ENCODE data around the gene TAS2R31. TPM values are rescaled to one million over a fixed set of nuclear protein-coding genes. Genes with fewer than 3 reads are reported as not detected.
A peak's percentile ranks its signal among the peaks of the same experiment; 100 is the strongest.
"Not testable (repeated sequence)": the region's sequence is repeated elsewhere in the genome, so short reads cannot be mapped to it uniquely, and the experiment has no call there.

Gene TAS2R31, protein sequence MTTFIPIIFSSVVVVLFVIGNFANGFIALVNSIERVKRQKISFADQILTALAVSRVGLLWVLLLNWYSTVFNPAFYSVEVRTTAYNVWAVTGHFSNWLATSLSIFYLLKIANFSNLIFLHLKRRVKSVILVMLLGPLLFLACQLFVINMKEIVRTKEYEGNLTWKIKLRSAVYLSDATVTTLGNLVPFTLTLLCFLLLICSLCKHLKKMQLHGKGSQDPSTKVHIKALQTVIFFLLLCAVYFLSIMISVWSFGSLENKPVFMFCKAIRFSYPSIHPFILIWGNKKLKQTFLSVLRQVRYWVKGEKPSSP
- 1 to 10 TPM; 2.1 to 8.0 TPM for total RNA-seq

DNA sequence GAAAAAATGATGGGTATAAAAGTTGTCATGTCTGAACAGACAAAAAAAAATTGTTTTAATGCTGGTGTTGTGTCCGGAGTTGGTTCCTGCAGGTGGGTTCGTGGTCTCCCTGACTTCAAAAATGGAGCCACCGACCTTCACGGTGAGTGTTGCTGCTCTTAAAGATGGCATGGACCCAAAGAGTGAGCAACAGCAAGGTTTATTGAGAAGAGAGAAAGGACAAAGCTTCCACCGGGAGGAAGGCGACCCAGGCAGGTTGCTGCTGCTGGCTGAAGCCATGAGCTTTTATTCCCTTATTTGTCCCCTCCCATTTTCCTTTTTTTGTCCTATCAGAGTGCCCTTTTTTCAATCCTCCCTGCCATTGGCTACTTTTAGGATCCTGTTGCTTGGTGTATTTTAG, at the start of gene TAS2R31:
TAS2R31 (minus strand) TSS at position 101 of the 400 bp plus-strand sequence; CDS start at position 29, 72 bp downstream.
- Mint-ChIP-seq H3K27ac (no peak within 1 kb of the TSS), H3K4me3 (no peak within 1 kb of the TSS), H3K36me3 (ENCODE audit: low read depth) (peaks cover 53% of the 10 kb centered on the region), H3K4me1 (no peaks in the 10 kb centered on the region), H3K9me3 (peaks cover 4% of the 10 kb centered on the region), H3K27me3 (no peaks in the 10 kb centered on the region)
- no peak for ATAC-seq (replicated peaks)

DNA sequence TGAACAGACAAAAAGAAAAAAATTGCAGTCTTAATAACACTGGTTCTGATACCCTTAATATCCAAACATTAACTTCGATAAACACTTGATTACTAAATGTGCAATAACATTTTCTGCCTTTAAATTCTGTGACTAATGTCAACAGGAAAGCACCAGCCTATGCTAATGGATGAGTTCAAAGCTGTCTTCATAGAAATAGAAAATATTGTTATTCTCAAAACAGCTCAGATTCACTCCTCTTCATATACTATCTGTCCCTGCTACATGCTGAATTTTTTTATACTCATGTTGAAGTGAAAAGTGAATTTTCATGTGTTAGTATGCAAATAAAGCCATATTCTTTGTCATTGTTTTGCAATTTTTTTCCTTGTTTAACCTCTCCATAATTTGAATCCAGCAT, 47.0 kb upstream of the TAS2R31 start:
- peak; percentile 60 for ATAC-seq (replicated peaks)
- Mint-ChIP-seq H3K9me3 (peaks cover 5% of the 10 kb centered on the region), H3K4me3 (no peak overlapping the region), H3K27ac (no peak overlapping the region), H3K36me3 (ENCODE audit: low read depth) (peaks cover 16% of the 10 kb centered on the region), H3K27me3 (no peaks in the 10 kb centered on the region), H3K4me1 (peaks cover 26% of the 10 kb centered on the region)

DNA sequence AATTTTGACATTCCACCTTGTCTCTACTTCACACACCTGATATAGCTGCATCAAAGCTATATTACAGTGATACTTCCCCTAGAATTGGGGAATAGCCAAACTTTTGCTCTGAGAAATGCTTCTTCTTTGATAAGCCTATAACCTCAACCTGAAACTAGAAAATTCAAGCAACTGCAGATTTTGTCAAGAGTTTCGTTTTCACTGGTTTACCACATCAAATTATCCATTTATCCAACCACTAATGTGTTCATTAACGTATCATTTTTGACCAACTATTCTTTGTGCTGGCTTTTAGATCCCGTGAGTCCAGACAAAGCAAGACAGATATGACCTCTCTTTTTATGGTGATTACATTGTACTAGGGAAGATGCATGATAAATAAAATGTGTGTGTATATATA, 44.4 kb upstream of the TAS2R31 start:
- Mint-ChIP-seq H3K4me1 (peaks cover 26% of the 10 kb centered on the region), H3K9me3 (no peaks in the 10 kb centered on the region), H3K36me3 (ENCODE audit: low read depth) (peaks cover 18% of the 10 kb centered on the region), H3K27me3 (no peaks in the 10 kb centered on the region), H3K4me3 (no peak overlapping the region), H3K27ac (no peak overlapping the region)
- peak; percentile 43 for ATAC-seq (replicated peaks)

DNA sequence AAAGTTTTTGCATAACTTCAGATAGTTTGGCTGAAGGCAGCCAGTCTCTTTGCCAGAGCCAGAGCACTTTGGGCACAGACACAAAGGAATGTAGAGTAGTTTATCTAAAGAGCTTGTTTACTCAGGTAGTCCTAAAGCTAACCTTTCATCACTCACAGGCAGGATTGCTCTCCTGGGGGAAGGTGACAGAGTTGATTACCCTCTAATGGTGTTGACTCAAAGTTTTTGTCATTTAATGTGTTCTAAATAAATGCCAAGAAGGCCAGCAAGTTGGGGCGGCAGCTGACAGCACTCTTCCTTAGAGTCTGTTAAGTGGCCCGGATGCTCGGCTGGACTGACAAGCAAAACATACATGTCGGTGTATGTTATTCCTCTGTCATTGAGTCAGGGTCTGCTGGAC, 40.2 kb upstream of the TAS2R31 start:
- Mint-ChIP-seq H3K4me1 (peaks cover 14% of the 10 kb centered on the region), H3K9me3 (no peaks in the 10 kb centered on the region), H3K27ac (no peak overlapping the region), H3K4me3 (no peak overlapping the region), H3K27me3 (no peaks in the 10 kb centered on the region), H3K36me3 (ENCODE audit: low read depth) (peaks cover 18% of the 10 kb centered on the region)
- no peak for ATAC-seq (replicated peaks)

DNA sequence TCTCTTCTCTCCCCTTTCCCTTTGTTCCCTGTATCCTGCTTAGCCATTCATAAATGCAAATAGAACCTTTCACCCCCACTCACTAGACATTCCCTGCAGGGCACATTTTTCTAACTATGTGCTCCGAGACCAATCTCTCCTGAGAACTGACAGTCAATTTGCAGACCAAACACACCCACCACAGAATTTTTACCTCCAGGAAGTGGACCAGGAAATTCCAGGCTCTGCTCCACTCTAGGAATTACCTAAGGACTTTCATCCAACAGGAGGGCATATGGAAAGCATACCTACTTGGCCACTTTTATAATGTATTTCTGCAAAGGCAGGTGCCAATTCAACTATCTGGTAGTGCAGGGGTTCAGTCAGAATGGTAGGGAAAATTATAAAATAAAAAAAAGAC, 39.8 kb upstream of the TAS2R31 start:
- no peak for ATAC-seq (replicated peaks)
- H3K36me3 Mint-ChIP-seq (ENCODE audit: low read depth), result peaks cover 18% of the 10 kb centered on the region
- H3K4me1 Mint-ChIP-seq, result peaks cover 14% of the 10 kb centered on the region
- H3K27me3 Mint-ChIP-seq, result no peaks in the 10 kb centered on the region
- H3K27ac Mint-ChIP-seq, result no peak overlapping the region
- H3K4me3 Mint-ChIP-seq, result no peak overlapping the region
- no peaks in the 10 kb centered on the region for H3K9me3 Mint-ChIP-seq

DNA sequence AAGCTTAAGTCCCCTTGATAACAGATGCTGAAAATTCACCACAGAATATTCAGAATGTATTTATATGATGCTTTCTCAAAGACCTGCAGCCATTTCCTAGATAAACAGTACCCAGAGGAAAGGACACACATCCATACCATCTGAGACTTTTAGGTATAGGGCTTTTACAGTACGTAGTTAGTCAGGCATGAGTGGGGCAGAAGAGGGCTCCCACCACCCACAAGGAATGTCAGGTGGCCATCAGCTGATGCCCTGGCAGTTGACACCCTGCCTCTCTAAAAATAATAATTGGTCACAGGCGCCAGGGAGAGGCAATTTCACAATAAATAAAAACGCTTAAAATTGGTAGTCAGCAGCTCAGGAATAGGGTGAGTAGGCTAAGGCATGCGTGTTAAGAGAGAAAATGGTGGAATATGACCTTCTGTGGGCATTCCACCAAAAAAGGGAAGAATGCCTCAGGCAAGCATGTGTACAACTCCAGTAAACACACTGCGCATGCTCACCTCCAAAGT, 38.7 kb upstream of the TAS2R31 start:
- no peaks in the 10 kb centered on the region for H3K9me3 Mint-ChIP-seq
- H3K36me3 Mint-ChIP-seq (ENCODE audit: low read depth), result peaks cover 18% of the 10 kb centered on the region
- ATAC-seq (replicated peaks), result no peak
- no peak overlapping the region for H3K4me3 Mint-ChIP-seq
- H3K4me1 Mint-ChIP-seq, result peaks cover 10% of the 10 kb centered on the region
- H3K27ac Mint-ChIP-seq, result no peak overlapping the region
- H3K27me3 Mint-ChIP-seq, result no peaks in the 10 kb centered on the region

DNA sequence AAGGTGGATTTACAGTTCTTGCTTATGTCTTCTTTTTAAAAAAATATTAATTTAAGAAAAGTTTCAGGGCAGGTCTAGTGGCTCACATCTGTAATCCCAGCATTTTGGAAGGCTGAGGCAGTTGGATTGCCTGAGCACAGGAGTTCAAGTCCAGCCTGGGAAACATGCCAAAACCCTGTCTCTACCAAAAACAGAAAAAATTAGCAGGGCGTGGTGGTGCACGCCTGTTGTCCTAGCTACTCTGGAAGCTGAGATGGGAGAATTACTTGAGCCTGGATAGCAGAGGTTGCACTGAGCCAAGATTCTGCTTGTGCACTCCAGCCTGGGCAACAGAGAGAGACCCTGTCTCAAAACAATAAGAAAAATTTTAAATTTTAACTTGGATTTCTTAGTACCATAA, 36.3 kb upstream of the TAS2R31 start:
- H3K27me3 Mint-ChIP-seq, result no peaks in the 10 kb centered on the region
- no peak overlapping the region for H3K4me3 Mint-ChIP-seq
- no peaks in the 10 kb centered on the region for H3K9me3 Mint-ChIP-seq
- H3K4me1 Mint-ChIP-seq, result no peaks in the 10 kb centered on the region
- no peak for ATAC-seq (replicated peaks)
- H3K27ac Mint-ChIP-seq, result no peak overlapping the region
- H3K36me3 Mint-ChIP-seq (ENCODE audit: low read depth), result peaks cover 4% of the 10 kb centered on the region

GRCh38 chr12:11062194-11062593, 31.0 kb upstream of the TAS2R31 start, which contains the start of gene TAS2R46:
TSS of gene TAS2R46 (minus strand) at chr12:11062294. CDS start at chr12:11062294, 0 bp downstream.
- not testable (repeated sequence) for H3K9me3 Mint-ChIP-seq; H3K4me3 Mint-ChIP-seq; H3K4me1 Mint-ChIP-seq; H3K36me3 Mint-ChIP-seq (ENCODE audit: low read depth); ATAC-seq (replicated peaks); H3K27me3 Mint-ChIP-seq
- H3K27ac Mint-ChIP-seq, result peak within 1 kb of the TSS; percentile 7

DNA sequence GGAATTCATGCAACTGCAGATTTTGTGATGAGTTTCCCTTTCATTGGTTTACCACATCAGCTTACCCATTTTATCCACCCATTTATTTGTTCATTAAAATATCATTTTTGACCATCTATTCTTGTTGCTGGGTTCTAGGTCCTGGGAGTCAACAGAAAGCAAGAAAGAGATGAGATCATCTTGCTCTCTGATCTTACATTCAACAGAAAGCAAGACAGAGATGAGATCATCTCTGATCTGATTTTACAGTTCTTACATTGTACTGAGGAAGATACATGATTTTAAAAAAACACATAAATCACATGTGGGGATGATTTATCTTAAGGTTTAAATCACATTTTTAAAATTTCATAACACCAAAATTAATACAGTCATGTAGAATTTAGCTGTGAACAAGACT, 28.6 kb upstream of the TAS2R31 start:
- H3K27ac Mint-ChIP-seq, result no peak overlapping the region
- H3K4me1 Mint-ChIP-seq, result peaks cover 4% of the 10 kb centered on the region
- no peak overlapping the region for H3K4me3 Mint-ChIP-seq
- peak; percentile 77 for ATAC-seq (replicated peaks)
- no peaks in the 10 kb centered on the region for H3K9me3 Mint-ChIP-seq
- H3K27me3 Mint-ChIP-seq, result no peaks in the 10 kb centered on the region
- H3K36me3 Mint-ChIP-seq (ENCODE audit: low read depth), result no peaks in the 10 kb centered on the region

- no peak for ATAC-seq (replicated peaks)
- Mint-ChIP-seq H3K4me1 (peaks cover 4% of the 10 kb centered on the region), H3K27ac (no peak overlapping the region), H3K27me3 (no peaks in the 10 kb centered on the region), H3K36me3 (ENCODE audit: low read depth) (no peaks in the 10 kb centered on the region), H3K4me3 (no peak overlapping the region), H3K9me3 (no peaks in the 10 kb centered on the region)
These were observed 27.8 kb upstream of the TAS2R31 start for GRCh38 chr12:11059041-11059440.

DNA sequence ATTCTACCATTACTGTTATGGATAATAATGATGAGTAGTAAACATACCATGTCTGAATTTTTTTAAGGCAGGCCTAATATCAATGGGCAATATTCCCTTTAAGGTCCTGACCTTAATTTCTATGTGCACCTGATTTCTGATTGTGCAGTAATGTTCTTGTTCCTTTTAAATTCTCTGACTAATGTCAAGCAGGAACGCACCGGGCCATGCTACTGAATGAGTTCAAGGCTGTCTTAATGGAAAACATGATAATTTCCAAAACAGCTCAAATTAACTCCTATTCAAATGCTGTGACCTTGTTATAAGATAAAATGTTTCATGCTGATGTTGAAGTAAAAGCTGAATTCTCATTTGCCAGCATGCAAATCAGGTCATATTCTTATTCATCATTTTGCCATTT, 24.1 kb upstream of the TAS2R31 start:
- Mint-ChIP-seq H3K27ac (no peak overlapping the region), H3K36me3 (ENCODE audit: low read depth) (peaks cover 10% of the 10 kb centered on the region), H3K27me3 (no peaks in the 10 kb centered on the region), H3K4me1 (no peaks in the 10 kb centered on the region), H3K9me3 (peaks cover 5% of the 10 kb centered on the region), H3K4me3 (no peak overlapping the region)
- no peak for ATAC-seq (replicated peaks)

DNA sequence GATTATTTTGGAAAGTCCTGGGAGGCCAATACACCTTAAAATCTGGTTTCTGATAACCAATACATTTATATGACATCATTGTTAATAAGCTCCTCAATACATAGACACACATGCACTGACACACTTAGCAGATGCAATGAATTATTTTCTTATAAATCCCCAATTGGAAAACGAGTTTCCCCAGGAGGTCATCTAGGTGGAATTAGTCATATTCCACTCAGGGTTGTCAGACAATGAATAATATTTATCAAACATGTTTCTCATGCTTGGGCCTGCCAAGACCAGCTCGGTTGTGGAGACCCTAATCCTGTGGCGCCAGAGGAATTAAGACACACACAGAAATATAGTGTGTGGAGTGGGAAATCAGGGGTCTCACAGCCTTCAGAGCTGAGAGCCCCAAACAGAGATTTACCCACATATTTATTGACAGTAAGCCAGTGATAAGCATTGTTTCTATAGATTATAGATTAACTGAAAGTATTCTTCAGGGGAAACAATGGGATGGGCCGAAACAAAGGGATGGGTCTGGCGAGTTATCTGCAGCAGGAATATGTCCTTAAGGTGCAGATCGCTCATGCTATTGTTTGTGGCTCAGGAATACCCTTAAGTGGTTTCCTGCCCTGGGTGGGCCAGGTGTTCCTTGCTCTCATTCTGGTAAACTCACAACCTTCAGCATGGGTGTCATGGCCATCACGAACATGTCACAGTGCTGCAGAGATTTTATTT, 18.8 kb upstream of the TAS2R31 start:
- not testable (repeated sequence) for H3K4me1 Mint-ChIP-seq; H3K27me3 Mint-ChIP-seq; H3K4me3 Mint-ChIP-seq; H3K9me3 Mint-ChIP-seq; H3K27ac Mint-ChIP-seq; ATAC-seq (replicated peaks)
- peaks cover 47% of the 10 kb centered on the region for H3K36me3 Mint-ChIP-seq (ENCODE audit: low read depth)

DNA sequence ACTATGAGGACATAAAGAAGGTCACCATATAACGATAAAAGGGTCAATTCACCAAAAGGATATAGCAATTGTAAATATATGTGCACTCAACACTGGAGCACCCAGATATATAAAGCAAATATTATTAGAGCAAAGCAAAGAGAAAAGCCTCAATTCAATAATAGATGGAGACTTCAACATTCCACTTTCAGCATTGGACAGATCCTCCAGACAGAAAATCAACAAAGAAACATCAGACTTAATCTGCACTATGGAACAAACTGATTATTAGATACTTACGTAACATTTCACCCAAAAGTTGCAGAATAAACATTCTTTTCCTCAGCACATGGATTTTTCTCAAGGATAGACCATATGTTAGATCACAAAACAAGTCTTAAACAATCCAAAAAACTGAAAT, 10.2 kb upstream of the TAS2R31 start:
- H3K27ac Mint-ChIP-seq; H3K27me3 Mint-ChIP-seq; H3K4me3 Mint-ChIP-seq; H3K4me1 Mint-ChIP-seq; H3K9me3 Mint-ChIP-seq; ATAC-seq (replicated peaks): not testable (repeated sequence)
- peaks cover 64% of the 10 kb centered on the region for H3K36me3 Mint-ChIP-seq (ENCODE audit: low read depth)

- H3K36me3 Mint-ChIP-seq (ENCODE audit: low read depth), result peaks cover 68% of the 10 kb centered on the region
- ATAC-seq (replicated peaks), result no peak
These were observed 9.0 kb upstream of the TAS2R31 start for GRCh38 chr12:11040162-11040561.

DNA sequence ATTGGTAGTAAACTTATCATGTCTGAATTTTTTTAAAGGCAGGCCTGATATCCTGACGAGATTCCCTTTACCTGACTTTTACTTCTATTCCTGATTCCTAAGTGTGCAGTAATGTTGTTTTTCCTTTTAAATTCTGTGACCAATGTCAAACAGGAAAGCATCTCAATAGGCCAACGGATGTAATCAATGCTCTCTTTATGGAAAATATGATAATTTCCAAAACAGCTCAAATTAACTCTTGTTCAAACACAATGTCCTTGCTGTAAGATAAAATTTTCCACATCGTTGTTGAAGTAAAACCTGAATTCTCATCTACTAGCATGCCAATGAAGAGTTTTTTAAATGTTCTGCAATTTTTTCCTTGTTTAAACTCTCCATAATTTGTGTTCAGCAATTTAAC, 8.0 kb upstream of the TAS2R31 start:
- H3K4me1 Mint-ChIP-seq, result peaks cover 5% of the 10 kb centered on the region
- H3K9me3 Mint-ChIP-seq, result peaks cover 4% of the 10 kb centered on the region
- H3K4me3 Mint-ChIP-seq, result no peak overlapping the region
- ATAC-seq (replicated peaks), result no peak
- no peak overlapping the region for H3K27ac Mint-ChIP-seq
- peaks cover 61% of the 10 kb centered on the region for H3K36me3 Mint-ChIP-seq (ENCODE audit: low read depth)
- no peaks in the 10 kb centered on the region for H3K27me3 Mint-ChIP-seq

More at GRCh38 chr12:11040162-11040561, 9.0 kb upstream of the TAS2R31 start:
- Mint-ChIP-seq H3K9me3 (peaks cover 2% of the 10 kb centered on the region), H3K27ac (no peak overlapping the region), H3K4me1 (peaks cover 9% of the 10 kb centered on the region), H3K4me3 (no peak overlapping the region), H3K27me3 (no peaks in the 10 kb centered on the region)
